Right lobe of liver (tissue), 6 donors: Measurements from ENCODE around the gene WNT4. TPM values are rescaled to one million over a fixed set of nuclear protein-coding genes. Genes with fewer than 3 reads are reported as not detected.

Source experiments
- ATAC-seq, 4 donors: fragments of 200-7000 bp; cut with Tn5 transposase; one replicate each; pipeline ENCODE4 v1.9.1; 2020; ENCODE audit warnings: mild to moderate bottlenecking in 4 of 4, moderate library complexity in 4 of 4
- DNase-seq, 3 donors: peaks; one replicate each; pipeline ENCODE4 v3.0.0-alpha.2; 2020
- H3K27ac ChIP-seq, 3 donors: fragments of 200-600 bp; one replicate each; pipeline ENCODE4 v1.8.0; 2022
- H3K27me3 ChIP-seq, 2 donors: fragments of 200-600 bp; one replicate each; pipeline ENCODE4 v1.8.0; 2022
- H3K36me3 ChIP-seq, 4 donors: fragments of 200-600 bp; sonication (generic) in 1 of 4; one replicate each; pipeline versions ENCODE4 v1.5.1 to v1.8.0; 2017 to 2022; ENCODE audit warnings: control low read depth in 1 of 4
- H3K4me1 ChIP-seq, 4 donors: fragments of 200-600 bp; sonication (generic) in 1 of 4; one replicate each; pipeline versions ENCODE4 v1.5.1 to v1.8.0; 2017 to 2022; ENCODE audit warnings: control low read depth in 1 of 4
- H3K4me3 ChIP-seq, 3 donors: fragments of 200-600 bp; one replicate each; pipeline ENCODE4 v1.8.0; 2022
- H3K9me3 ChIP-seq, 4 donors: fragments of 200-600 bp; sonication (generic) in 1 of 4; one replicate each; pipeline versions ENCODE4 v1.5.1 to v1.8.0; 2017 to 2022; ENCODE audit warnings: control low read depth in 1 of 4
- POLR2A ChIP-seq: fragments of 450-650 bp; IDR thresholded peaks from one replicate; pipeline ENCODE4 v1.6.1; 2017; ENCODE audit warnings: antibody characterized with exemption, mild to moderate bottlenecking
- WGBS: methylation state at CpG from one replicate; pipeline ENCODE4 v1.1.6; 2018; ENCODE audit warnings: low coverage, low lambda C conversion rate; ENCODE audit not compliant: insufficient coverage; ENCODE audit errors: missing lambda C conversion rate; 5-methylcytosine and 5-hydroxymethylcytosine counted together
- intact Hi-C, 2 donors: fragments of 100-400 bp; cut with DNase I; formaldehyde crosslinking; loops; one replicate each; pipeline versions ENCODE4 v1.11.2 to v1.14.1; 2022
- total RNA-seq, 6 experiments: library from RNA; depleted of rRNA in 2 of 6; stranded (reverse); fragments of >200 nt in 2 of 6; fragmentation: NEBNext Ultra II Directional in 3 of 6; extraction: Animal tissue kit (Norgen Biotek cat#: 25700) in 3 of 6; gene quantifications; one replicate each; pipeline versions ENCODE4 v1.1.0 to v1.2.4, GENCODE V29; 2016 to 2023
- TF ChIP-seq, protein P1 (sequence below), 4 donors: fragments of 200-600 bp in 3 of 4; fragments of 450-650 bp in 1 of 4; IDR thresholded peaks; one replicate each; pipeline versions ENCODE4 v1.5.1 to v1.8.0; 2016 to 2022; ENCODE audit warnings: antibody characterized with exemption in 4 of 4, mild to moderate bottlenecking in 2 of 4
- donor health status: DM: no; HTN: yes; CAD: no.
- donor health status: DM: no; HTN: no; CAD: no.
- donor health status: DM: no; HTN: no; CAD: no.
- donor health status: DM: no; HTN: yes; CAD: no.
- donor health status: DM: no; HTN: yes; CAD: no.

The WNT4 gene
- total RNA-seq, 6 experiments from 2014 or later: 0.06 to 0.46 (median 0.21) TPM; not detected in 2

DNA sequence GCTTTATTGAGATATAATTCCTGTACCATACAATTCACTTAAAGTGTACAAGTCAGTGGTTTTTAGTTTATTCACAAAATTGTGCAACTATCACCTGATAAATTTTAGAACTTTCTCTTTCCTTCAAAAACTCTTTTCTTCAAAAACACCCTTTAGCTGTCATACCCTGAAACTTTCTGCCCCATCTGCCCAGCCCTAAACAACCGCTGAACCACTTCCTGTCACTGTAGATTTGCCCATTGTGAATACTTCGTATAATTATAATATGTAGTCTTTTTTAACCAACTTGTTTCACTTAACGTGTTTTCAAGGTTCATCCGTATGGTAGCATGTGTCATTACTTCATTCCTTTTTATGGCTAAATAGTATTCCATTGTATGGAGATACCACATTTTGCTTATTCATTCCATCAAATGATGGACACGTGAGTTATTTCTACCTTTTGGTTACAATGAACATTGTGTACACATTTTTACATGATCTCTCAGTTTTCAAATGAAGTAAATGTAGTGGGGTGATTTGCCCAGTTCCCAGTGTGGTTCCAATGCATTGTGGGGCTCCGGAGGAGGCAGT, 37.9 kb downstream of the WNT4 start:
- Histone ChIP-seq H3K27ac (no peak overlapping the region), H3K27me3 (no peaks in the 10 kb centered on the region), H3K4me1 (no peaks in the 10 kb centered on the region), H3K36me3 (no peaks in the 10 kb centered on the region), H3K9me3 (no peaks in the 10 kb centered on the region), H3K4me3 (no peak overlapping the region)
- 76% methylated on average over 6 of the region's 6 CpGs for WGBS
- TF ChIP-seq, protein P1, sequence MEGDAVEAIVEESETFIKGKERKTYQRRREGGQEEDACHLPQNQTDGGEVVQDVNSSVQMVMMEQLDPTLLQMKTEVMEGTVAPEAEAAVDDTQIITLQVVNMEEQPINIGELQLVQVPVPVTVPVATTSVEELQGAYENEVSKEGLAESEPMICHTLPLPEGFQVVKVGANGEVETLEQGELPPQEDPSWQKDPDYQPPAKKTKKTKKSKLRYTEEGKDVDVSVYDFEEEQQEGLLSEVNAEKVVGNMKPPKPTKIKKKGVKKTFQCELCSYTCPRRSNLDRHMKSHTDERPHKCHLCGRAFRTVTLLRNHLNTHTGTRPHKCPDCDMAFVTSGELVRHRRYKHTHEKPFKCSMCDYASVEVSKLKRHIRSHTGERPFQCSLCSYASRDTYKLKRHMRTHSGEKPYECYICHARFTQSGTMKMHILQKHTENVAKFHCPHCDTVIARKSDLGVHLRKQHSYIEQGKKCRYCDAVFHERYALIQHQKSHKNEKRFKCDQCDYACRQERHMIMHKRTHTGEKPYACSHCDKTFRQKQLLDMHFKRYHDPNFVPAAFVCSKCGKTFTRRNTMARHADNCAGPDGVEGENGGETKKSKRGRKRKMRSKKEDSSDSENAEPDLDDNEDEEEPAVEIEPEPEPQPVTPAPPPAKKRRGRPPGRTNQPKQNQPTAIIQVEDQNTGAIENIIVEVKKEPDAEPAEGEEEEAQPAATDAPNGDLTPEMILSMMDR (IDR thresholded peaks at IDR 0.05): no peak
- no peak for TF ChIP-seq POLR2A
- DNase-seq (no peak), ATAC-seq (no peak)
- intact Hi-C loops: loop anchor here in 1 of 2 donors (10.0 kb wide), 1 partner anchor 310 kb away; no protein-coding TSS in a partner anchor

DNA sequence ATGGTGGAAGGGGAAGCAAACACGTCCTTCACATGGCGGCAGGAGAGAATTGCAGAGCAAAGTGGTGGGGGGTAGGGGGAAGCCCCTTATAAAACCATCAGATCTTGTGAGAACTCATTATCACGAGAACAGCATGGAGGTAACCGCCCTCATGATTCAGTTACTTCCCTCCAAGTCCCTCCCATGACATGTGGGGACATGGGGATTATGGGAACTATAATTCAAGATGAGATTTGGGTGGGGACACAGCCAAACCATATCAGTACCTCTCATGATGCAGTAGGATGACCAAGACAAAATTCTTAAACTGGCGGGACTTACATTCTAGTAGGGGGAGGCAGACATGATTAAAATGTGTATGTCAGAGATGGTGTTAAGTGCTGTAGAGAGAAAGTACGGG, 38.8 kb downstream of the WNT4 start:
- 78% methylated on average over 4 of the region's 6 CpGs for WGBS
- Histone ChIP-seq H3K36me3 (no peaks in the 10 kb centered on the region), H3K27me3 (no peaks in the 10 kb centered on the region), H3K27ac (no peak overlapping the region), H3K4me1 (no peaks in the 10 kb centered on the region), H3K9me3 (no peaks in the 10 kb centered on the region), H3K4me3 (no peak overlapping the region)
- TF ChIP-seq, protein P1 (IDR thresholded peaks at IDR 0.05): no peak
- no peak for TF ChIP-seq POLR2A
- no peak for ATAC-seq
- intact Hi-C loops: loop anchor here in 1 of 2 donors (10.0 kb wide), 1 partner anchor 311 kb away; no protein-coding TSS in a partner anchor
- no peak for DNase-seq

DNA sequence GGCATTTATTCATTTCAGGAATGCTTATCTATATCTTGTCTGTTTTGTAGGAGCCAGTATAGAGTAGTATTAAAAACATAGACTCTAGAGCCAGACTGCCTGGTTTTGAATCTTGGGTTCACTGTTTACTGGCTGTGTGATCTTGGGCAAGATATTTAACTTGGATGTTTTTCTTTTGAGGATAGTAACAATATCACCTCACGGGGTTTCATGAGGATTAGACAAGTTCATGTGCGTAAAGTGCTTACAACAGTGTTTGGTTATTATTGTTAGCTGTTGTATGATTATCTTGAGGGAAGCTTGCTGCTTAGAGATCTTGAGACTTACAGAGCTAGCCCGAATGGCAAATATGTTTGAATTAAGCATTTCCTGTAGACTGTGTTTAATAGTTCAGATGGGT, 40.2 kb downstream of the WNT4 start:
- Histone ChIP-seq H3K4me3 (no peak overlapping the region), H3K4me1 (no peaks in the 10 kb centered on the region), H3K27ac (no peak overlapping the region), H3K36me3 (peaks cover 0 to 9% (median 3%) of the 10 kb centered on the region in 4 donors), H3K9me3 (no peaks in the 10 kb centered on the region), H3K27me3 (no peaks in the 10 kb centered on the region)
- ATAC-seq (no peak), DNase-seq (no peak)
- WGBS: 80% methylated on average over 3 of the region's 3 CpGs
- no peak for TF ChIP-seq POLR2A
- TF ChIP-seq, protein P1 (IDR thresholded peaks at IDR 0.05): no peak
- intact Hi-C loops: loop anchor here in 1 of 2 donors (10.0 kb wide), 1 partner anchor 312 kb away; no protein-coding TSS in a partner anchor

DNA sequence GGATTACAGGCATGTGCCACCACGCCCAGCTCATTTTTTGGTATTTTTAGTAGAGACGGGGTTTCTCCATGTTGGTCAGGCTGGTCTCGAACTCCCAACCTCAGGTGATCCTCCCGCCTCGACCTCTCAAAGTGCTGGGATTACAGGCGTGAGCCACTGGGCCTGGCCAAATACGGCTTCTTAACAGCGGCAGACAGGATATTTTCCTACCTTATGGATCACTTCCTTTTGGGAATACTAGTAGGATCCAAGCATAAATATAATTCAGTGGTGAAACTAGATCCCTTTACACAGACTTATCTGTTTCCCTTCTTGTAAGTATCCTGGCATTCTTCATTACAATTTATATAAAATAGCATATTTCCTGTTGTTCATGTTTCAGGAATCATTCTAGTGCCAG, 40.9 kb downstream of the WNT4 start:
- peaks cover 0 to 11% (median 4%) of the 10 kb centered on the region in 4 donors for H3K36me3 ChIP-seq
- ATAC-seq: no peak
- no peak for TF ChIP-seq POLR2A
- TF ChIP-seq, protein P1 (IDR thresholded peaks at IDR 0.05): no peak
- H3K27me3 ChIP-seq: no peaks in the 10 kb centered on the region
- WGBS: 89% methylated on average over 6 of the region's 8 CpGs
- DNase-seq: no peak
- no peaks in the 10 kb centered on the region for H3K9me3 ChIP-seq
- no peak overlapping the region for H3K4me3 ChIP-seq
- H3K4me1 ChIP-seq: no peaks in the 10 kb centered on the region
- intact Hi-C loops: loop anchor here in 1 of 2 donors (10.0 kb wide), 1 partner anchor 313 kb away; no protein-coding TSS in a partner anchor
- H3K27ac ChIP-seq: no peak overlapping the region
